HG02981 (cell line): ENCODE measurements around the gene HERC2.

Source experiments
- ATAC-seq: cut with Tn5 transposase; IDR thresholded peaks from one replicate; pipeline ENCODE4 v1.9.1; 2021; ENCODE audit warnings: mild to moderate bottlenecking, moderate library complexity; ENCODE audit not compliant: unreplicated experiment

Gene HERC2

DNA sequence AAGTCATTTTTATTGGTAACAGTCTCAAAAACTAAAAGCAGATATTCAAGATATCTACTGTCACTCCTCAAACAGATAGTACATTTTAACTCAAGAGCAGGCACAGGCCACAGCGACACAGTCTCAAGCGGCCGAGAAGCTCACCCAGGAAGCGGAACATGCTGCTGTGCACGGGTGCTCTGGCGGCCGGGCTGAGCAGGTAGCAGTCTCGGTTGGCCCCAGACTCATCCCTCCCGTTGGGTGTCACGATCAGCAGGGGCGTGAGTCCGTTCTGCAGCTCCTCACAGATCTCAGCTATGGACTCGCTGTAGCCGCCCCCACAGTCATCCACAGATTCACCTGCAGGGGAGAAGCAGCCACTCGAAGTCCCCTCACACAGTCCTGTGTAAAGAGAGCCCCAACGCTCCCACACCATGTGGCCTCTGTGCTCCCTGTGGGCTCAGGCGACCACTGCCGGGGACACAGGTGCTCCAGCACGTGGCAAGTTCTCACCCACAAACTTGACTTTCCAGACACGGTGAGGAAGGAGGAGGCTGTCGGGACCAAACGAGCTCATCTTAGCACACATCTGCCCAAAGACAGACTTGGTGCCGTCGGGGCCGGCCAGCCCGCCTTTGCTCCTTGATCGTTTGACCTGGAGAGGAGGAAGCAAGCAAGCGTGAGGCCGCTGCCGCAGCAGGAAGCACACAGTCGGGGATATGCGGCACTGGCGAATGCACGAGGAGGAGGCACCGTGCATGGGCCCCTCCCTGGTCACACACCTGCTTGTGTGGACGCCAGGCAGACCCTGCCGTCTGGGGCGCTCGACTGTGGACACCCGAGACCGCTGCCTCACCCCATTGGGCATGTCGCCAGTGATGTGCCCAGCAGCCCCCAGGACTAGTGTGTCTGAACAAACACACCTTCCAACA is 205.2 kb downstream of the HERC2 start:
- no peak for ATAC-seq

DNA sequence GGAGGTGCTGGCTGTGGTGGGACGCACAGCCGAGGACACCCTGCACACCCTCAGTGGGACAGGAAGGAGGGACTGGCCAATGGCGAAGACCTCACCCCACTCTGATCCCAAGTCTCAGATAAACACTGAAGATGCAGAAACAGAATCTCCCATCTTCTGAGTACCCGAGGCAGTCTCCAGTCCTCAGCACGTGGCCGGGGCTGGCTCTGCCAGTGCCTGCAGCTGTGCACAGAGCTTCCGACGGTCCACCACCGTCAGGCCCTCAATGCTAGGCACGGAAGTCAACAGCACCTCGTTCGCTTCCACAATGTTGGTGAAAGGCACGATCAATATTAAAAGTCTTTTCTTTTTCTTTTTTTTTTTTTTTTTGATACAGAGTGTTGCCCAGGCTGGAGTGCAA is 206.1 kb downstream of the HERC2 start:
- no peak for ATAC-seq

DNA sequence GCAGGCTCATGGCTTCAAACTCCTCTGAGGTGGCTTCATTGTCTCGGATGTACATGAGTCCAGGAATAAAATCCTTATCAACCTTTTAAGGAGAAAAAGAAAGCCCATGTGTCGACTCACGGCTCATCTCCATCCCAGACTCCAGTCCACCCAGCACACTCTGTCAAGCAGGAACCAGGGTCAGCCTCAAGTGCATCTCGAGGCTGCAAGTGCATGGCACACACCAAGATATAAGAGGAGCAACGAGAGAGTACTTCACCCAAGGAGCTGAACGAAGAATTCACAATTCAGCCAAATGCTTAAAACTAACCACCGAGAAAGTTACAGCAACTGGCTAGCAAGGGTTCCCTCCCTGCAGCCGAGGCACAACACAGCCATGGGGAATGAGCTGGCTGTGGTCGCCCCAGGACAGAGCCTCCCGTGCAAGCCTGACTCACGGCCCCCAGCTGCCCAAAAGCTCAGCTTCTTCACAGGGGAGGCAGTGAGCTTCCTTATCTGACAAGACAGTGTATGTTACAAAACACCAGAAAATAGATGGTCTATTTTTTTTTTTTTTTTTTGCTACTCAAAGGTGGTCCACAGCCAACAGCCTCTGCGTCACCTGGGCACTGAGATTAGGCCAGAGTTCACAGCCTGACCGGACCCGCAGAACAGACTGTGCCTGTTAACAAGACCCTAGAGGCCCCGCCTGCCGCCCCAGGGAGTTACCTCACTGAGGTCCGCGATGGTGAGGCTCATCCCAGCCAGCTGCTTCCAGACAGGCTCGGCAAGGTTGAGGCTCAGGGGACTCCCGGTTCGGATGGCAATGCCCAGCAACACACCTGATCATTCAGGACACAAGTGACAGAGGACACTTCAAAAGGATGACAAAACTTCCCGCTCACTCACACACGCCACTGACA is 207.0 kb downstream of the HERC2 start:
- ATAC-seq = no peak

DNA sequence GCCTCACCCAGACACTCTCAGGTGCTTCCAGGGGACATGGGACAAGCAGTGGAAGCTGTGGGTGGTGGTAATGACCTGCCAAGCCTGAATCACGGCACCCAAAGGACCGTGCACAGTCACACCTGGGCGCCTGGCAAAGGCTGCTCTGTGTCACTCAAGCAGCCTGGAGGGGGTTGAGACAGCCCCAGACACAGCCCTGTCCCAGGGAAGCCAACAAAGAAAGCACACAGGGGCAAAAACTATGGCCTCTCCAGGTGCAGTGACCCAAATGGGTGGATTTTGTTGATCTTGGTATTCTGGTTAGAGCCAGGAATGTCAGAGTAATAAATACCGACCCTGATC is 207.9 kb downstream of the HERC2 start:
- ATAC-seq = no peak

DNA sequence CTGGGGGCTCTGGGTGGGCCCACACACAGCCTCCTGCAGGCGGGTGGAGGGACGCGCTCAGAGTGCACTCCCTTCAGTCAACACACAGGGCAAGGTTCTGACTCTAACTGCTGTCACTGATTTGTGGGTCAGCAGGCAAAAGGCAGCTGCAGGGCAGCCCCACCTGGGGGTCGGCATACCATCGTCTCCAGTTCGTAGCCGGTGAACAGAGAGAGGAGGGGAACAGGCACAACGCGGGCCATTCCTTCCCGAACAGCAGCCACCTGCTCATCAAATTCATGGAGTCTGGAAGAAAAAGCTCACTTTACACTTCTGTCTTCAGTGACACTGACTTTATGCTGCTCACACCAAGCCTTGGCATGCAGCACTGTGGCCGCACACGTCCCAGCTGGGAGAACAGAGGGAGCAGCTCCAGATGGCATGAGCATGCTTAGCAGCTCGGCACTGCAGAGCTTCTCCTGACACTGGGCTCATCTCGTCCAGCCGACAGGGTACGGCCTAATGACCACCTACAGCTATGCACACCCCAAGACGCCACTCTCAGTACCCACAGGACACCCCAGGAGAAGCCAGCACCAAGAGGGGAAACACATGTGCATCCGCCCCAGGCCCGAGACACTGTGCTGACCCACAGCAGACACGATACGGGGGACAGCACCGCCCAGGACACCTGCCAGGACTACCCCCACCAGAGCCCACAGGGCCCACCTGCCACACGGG is 208.4 kb downstream of the HERC2 start:
- no peak for ATAC-seq

DNA sequence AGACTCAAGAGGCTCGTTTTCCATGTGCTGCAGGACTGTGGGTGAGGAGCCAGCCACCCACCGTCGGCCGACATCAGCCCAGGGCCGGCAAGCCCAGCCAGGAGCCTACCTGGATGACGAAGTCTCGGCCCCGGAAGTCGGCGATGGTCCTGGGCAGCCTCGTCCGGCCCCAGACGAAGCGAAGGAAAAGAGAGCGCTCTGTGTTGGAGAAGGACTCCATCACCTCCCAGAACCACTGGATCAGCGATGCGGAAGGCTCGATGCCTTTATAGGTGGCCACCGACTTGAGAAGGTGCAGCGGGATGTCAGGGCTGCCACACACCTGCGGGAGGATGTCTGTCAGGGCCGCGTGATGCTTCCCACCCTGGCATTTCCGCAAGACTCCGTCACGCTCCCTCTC is 209.0 kb downstream of the HERC2 start:
- ATAC-seq = no peak

DNA sequence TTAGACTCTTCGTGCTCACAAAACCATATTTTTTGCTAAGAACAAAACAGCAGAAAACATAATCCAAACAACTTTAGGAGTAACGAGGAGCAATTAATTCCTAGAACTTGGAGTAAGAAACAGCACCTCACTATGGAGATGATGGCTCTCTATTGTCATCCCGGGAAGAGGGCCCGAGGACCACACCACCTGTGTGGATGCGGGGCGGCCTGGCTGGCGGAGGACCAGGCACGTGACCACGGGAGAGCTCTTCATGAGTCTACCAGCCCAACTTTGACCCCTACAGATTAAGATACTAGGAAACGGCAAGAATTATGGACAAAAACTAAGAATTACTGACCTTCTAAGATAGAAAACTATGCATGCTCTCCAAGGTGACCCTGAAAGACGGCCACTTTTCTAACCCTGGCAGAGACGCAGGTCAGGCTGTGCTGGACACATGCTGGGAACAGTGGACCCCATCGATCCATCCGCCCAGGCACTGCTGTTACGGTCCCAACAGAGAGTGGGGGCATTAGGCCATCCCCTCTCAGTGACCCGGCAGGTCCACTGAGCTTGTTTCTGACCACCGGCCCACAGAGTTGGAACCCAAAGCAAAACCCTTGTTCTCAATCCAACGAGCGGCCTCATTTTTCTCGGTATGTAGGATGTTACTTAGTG is 209.7 kb downstream of the HERC2 start:
- ATAC-seq = no peak

DNA sequence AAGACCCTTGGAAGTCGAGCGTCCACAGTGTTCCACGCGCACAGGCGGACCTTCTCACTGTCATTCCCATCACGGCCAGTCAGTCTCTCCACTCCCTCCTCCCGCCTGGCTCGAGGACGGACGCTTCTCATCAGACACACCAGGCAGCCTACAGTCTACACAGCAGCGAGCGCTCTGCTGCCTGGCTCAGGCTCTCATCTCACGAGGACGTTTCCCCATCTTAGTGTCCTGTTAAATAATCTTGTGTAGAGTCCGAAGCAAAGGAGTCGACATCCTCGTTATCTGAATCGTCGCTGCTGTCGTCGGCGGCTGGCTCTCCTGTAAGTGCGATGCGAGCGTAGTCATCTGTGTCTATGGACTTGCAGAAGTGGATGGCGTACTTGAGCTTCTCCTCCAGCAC is 210.4 kb downstream of the HERC2 start:
- ATAC-seq = no peak

DNA sequence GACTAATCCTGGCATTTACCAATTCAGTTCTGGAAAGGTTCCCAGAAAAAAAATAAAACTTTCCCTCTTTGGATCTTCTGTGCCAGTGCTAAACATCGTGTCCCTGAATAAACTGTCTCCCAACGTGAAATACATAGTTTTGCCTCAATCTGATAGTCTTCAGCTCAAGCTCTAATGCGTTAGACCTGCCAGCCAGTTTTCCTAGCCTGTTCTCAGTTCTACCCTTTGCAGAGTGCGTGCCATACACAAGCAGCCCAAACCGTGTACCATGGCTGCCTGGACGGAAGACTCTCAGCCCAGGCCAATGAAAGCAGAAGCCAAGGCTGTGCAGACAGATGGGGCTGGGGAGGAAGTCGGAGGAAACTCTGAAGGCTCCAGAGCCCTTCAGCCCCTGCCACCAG is 211.5 kb downstream of the HERC2 start:
- ATAC-seq = no peak

DNA sequence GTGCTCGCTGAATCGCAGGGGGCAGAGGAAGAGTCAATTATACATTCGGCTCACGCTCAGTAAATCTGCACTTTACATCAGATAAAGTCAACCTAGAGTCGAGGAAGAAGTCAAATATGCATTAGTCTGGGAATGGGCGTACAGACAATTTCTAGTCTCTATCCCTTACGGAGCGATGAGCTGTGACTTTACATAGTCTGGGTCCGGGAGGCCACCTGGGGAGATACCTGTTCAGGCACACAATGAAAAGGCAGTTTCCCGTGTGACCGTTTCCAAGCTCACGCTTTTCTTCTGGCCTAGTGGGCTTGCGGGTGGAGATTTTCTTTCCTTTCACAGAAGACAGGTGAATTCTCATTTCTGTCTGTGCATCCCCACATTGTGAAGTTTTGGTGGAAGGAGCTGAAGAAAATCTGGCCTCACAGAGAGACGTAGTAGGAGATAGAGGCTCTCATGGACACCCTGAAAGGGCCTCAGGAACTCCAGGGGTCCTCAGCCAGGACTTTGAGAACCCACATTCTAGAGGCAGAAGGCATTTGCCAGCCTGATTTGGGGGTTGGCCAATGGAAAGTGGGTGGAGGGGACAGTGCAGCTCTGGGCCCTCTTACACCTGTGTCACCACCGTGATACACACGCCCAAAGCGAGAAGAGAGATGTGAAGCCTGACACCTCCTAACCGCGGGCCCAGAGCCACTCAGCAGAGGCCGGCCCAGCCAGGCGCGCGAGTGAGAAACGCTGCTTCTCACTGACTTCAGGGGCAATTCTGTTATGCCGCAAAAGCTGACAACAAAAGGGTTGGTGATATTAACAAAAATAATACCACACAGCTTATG is 212.1 kb downstream of the HERC2 start:
- ATAC-seq = no peak

DNA sequence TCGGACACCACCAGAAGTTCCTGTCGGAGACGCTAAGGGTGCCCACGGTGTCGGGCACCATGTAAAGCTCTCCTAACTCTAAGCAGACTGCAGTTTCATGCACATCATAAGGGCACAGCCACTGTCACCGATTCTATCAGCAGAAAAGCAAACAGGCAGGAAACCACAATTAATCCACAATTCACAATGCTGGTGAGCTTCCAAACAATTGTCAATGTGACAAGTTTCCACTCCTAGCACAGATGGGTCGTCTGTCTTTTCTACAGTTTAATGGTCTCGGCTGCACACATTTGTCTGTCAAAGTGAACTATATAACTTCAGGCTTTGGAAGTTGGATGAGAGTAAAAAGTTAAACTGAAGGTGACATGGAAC is 214.1 kb downstream of the HERC2 start:
- ATAC-seq = no peak

DNA sequence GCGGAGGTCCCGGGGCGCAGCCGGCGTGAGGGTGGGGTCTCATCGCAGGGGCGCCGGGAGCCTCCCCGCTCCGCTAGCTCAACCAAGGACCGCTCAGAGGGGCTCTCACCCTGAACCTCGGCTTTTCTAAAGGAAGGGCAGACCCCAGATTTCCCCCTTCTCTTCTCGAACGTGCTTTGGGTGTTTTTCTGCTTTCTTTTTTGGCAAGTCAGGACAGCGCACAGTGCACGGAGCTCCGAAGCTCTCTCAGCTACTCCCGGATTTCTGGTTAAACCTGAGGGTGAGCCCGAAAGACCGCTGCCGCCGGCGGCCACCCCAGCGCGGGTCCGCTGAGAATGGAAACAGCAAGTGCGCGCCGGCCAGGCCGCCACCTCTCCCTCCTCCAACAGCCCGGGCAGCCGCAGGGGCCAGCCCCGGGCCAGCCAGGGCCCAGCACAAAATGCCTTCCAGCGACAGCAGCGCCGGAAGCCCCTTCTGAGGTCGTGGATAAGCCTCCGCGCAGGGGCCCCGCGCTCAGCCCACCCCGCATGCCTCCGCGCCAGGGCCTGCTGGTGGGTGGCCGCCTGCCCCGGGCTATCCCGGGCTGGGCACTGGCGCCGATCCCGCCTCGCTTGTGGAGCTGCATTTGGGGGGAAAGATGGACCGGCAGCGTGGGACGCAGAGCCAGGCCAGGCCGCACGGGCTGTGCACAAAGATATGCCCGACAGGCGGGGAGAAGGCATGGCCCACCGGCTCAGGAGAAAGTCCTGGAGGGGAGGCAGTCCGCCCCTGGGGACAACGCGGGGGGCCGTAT is 214.7 kb downstream of the HERC2 start:
- no peak for ATAC-seq

DNA sequence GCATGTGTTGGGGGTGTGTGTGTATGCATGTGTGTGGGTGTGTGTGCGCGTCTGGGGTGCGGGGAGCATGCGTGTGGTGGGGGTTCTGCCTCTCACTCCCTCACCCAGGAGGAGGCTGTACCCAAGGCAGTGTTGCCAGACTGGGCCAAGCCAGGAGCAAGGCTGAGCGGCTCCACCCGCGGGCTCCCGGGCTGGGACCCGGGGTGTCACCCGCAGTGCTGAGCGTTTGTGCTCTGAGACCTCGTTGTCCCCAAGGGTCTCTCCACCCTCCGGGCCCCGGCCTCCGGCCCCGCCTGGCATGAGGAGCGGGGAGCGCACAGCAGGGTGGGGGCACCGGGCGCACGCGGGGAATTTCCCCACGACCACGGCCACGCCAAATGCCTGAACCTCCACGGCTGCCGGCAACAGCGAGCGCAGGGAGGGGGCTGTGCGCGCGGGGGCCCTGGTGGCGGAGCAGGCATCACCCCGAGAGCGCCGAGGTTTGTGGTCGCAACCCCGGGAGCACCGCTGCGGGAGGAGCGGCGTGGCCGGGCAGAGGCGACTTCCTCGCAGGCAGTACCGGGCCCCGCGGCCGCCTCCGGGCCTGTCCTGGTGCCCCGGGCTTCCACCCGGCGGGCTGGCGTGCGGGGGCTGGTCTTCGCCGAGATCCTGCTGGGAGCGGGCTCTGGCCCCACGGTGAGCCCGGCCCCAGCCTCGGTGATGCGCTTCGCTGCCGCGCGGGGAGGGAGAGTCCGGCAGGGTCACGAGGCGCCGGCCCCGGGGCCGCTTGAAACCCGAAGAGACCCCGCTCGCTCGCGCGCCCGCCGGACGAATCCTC is 215.5 kb downstream of the HERC2 start:
- ATAC-seq = no peak

DNA sequence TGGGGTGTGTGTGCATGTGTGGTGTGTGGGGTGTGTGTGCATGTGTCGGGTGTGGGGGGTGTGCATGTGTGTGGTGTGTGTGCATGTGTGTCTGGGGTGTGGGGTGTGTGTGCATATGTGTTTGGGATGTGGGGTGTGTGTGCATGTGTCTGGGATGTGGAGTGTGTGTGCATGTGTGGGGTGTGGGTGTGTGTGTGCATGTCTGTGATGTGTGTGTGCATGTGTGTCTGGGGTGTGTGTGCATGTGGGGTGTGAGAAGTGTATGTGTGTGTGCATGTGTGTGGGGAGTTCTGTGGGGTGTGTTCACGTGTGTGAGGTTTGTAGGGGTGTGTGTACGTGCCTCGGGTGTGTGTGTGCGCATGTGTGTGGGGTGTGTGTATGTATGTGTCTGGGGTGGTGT is 216.2 kb downstream of the HERC2 start:
- no peak for ATAC-seq

DNA sequence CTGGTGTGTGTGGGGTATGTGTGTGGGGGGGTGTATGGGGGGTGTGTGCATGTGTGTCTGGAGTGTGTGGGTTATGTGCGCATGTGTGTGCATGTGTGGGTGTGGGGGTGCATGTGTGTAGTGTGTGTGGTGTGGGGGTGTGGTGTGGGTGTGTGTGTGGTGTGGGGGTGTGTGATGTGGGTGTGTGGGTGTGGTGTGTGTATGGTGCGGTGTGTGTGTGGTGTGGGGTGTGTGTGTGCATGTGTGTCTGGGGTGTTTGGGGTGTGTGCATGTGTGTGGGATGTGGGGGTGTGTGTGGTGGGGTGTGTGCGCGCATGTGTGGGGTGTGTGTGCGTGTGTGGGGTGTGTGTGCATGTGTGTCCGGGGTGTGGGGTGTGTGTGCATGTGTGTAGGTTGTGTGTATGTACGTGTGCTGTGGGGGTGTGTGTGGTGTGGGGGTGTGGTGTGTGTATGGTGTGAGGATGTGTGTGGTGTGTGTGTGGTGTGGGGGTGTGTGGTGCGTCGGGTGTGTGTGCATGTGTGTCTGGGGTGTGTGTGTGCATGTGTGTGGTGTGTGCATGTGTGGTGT is 216.7 kb downstream of the HERC2 start:
- no peak for ATAC-seq

DNA sequence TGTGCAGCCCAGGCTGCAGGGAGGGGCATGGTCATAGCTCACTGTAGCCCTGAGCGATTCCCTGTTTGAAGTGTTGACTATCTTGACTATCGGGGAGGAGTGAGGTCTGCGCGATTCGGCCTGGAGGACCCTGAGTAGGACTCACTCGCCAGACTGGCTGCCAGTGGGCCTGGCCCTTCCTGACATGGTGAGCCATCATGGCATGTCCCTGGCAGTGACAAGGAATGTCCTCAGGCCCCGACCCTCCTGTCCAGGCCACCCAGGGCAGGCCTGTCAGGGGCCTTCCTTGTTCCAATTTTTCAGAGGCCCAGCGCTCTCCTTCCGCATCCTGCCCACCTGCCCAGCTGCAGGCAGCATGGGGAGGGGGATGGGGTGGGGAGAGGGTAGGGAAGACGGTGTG is 217.7 kb downstream of the HERC2 start:
- ATAC-seq = no peak

DNA sequence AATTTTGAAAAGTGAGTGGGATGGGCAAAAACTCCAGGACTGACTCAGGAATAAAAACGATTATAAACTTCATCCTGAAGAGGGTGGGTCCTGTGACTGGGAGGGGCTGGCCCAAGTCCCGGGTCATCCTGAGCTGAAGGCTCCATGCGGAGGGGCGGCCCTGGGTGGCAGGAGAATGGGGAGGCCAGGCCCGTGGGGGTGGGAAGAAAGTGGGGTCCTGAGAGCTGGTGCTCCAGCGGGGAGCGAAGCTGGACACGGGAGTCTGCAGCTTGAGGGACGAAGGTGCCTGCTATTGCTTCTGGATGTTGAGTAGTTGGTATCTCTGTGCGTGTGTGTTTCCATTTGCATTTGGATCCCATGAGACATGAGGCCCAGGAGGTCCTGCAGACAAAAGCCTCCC is 218.1 kb downstream of the HERC2 start:
- no peak for ATAC-seq

DNA sequence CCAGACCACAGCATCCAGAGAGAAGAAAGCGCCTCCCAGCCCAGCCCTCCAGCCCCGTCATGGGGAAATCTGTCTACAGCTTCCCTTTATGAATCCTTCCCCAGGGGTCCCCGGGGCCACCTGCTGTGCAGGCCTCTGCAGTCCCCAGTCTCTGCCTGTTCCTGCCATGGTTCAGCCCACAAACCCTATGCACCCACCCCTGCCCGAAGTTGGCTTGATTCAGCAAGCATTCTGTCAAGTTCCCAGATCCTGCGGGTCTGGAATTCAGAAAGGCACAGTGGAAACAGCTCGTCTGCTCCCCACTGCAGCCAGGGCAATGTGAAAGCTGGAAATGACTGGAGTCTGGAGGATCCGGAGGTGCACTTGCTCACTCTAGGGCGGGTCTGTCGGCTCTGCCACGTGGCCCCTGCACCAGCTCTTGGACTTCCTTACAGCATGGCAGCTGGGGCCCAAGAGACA is 220.0 kb downstream of the HERC2 start:
- ATAC-seq = no peak
